GM15510 (cell line): ENCODE measurements around the gene CREG2.

Experiments
- POLR2A ChIP-seq: IDR thresholded peaks from 3 replicates; pipeline ENCODE4 v1.6.1; 2011; ENCODE audit warnings: borderline replicate concordance; ENCODE audit not compliant: insufficient read length; ENCODE audit errors: extremely low read depth

CREG2 gene

GRCh38 chr2:101348883-101349282 lies 38.4 kb downstream of the CREG2 start:
- no peak for TF ChIP-seq POLR2A

GRCh38 chr2:101346909-101347308 lies 40.4 kb downstream of the CREG2 start:
- no peak for TF ChIP-seq POLR2A

GRCh38 chr2:101344137-101344536 lies 43.2 kb downstream of the CREG2 start:
- TF ChIP-seq POLR2A, result no peak

- no peak for TF ChIP-seq POLR2A
Observed at GRCh38 chr2:101342625-101343008, 44.7 kb downstream of the CREG2 start.

GRCh38 chr2:101341901-101342624 lies 45.2 kb downstream of the CREG2 start:
- TF ChIP-seq POLR2A, result no peak

GRCh38 chr2:101341421-101341820 lies 45.9 kb downstream of the CREG2 start:
- no peak for TF ChIP-seq POLR2A

- no peak for TF ChIP-seq POLR2A
Observed at GRCh38 chr2:101340141-101340551, 47.2 kb downstream of the CREG2 start.

- TF ChIP-seq POLR2A, result no peak
Observed at GRCh38 chr2:101339266-101339880, 47.9 kb downstream of the CREG2 start.

- TF ChIP-seq POLR2A, result no peak
Observed at GRCh38 chr2:101337877-101338276, 49.4 kb downstream of the CREG2 start.

- no peak for TF ChIP-seq POLR2A
Observed at GRCh38 chr2:101332885-101333766, 54.2 kb downstream of the CREG2 start.

GRCh38 chr2:101331202-101331601 lies 56.1 kb downstream of the CREG2 start:
- no peak for TF ChIP-seq POLR2A

- TF ChIP-seq POLR2A, result no peak
Observed at GRCh38 chr2:101330253-101330933, 56.9 kb downstream of the CREG2 start.

GRCh38 chr2:101329026-101329425 lies 58.3 kb downstream of the CREG2 start:
- TF ChIP-seq POLR2A, result no peak

GRCh38 chr2:101328474-101329007 lies 58.8 kb downstream of the CREG2 start:
- TF ChIP-seq POLR2A, result no peak
